ENCODE measurements around the gene TEX10. TPM values are rescaled to one million over a fixed set of nuclear protein-coding genes. Genes with fewer than 3 reads are reported as not detected.
A peak's percentile ranks its signal among the peaks of the same experiment; 100 is the strongest.

Gene TEX10
- total RNA-seq, 2 donors from 2014 or later, result 44.7 to 49.4 TPM

DNA sequence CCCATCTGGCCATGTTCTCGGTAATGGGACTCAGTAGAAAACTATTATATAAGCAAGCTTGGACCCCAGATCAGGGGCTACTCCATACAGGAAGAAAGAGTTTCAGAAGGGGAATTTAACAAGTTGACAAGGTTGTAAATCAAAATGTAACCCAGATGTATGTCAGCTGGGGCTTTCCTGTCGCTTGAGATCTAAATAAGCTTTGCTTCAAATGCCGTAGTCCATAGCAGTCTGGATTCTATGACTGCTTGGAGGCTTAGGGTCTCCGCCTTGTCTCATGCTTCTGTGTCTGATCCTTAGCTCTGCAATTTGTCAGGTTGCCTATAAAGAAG lies 70.4 kb downstream of the TEX10 start:
- peaks cover 10% of the 10 kb centered on the region for H3K9me3 Mint-ChIP-seq
- H3K4me3 ChIP-seq (ENCODE audit: low read length), result no peak overlapping the region
- H3K27me3 ChIP-seq (ENCODE audit: control insufficient read depth, insufficient read depth, low read length, poor library complexity, severe bottlenecking), result no peaks in the 10 kb centered on the region
- H3K4me1 ChIP-seq (ENCODE audit: control insufficient read depth, insufficient read depth, low read length), result no peaks in the 10 kb centered on the region
- H3K36me3 ChIP-seq (ENCODE audit: control insufficient read depth, insufficient read depth, low read length), result peaks cover 34% of the 10 kb centered on the region
- H3K27me3 Mint-ChIP-seq (ENCODE audit: insufficient read depth), result no peaks in the 10 kb centered on the region
- TF ChIP-seq, protein P1, sequence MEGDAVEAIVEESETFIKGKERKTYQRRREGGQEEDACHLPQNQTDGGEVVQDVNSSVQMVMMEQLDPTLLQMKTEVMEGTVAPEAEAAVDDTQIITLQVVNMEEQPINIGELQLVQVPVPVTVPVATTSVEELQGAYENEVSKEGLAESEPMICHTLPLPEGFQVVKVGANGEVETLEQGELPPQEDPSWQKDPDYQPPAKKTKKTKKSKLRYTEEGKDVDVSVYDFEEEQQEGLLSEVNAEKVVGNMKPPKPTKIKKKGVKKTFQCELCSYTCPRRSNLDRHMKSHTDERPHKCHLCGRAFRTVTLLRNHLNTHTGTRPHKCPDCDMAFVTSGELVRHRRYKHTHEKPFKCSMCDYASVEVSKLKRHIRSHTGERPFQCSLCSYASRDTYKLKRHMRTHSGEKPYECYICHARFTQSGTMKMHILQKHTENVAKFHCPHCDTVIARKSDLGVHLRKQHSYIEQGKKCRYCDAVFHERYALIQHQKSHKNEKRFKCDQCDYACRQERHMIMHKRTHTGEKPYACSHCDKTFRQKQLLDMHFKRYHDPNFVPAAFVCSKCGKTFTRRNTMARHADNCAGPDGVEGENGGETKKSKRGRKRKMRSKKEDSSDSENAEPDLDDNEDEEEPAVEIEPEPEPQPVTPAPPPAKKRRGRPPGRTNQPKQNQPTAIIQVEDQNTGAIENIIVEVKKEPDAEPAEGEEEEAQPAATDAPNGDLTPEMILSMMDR (conservative IDR thresholded peaks at IDR 0.05), result no peak
- no peak overlapping the region for H3K9ac ChIP-seq (ENCODE audit: extremely low read depth, low read length, poor library complexity, severe bottlenecking)
- no peak overlapping the region for H3K4me3 Mint-ChIP-seq
- peaks cover 41% of the 10 kb centered on the region for H3K36me3 Mint-ChIP-seq (ENCODE audit: low read depth)
- H3K27ac ChIP-seq (ENCODE audit: low read depth, low read length), result no peak overlapping the region
- H3K9me3 ChIP-seq (ENCODE audit: control insufficient read depth, low read length), result peaks cover 17% of the 10 kb centered on the region
- no peaks in the 10 kb centered on the region for H3K4me1 Mint-ChIP-seq
- H3K27ac Mint-ChIP-seq, result peak overlapping the region; percentile 13
- WGBS, 2 experiments (ENCODE audit: insufficient coverage in 1 of 2, insufficient read length in 1 of 2), result 92 to 95% methylated on average over 4 of the region's 4 CpGs
- DNase-seq, result no peak

DNA sequence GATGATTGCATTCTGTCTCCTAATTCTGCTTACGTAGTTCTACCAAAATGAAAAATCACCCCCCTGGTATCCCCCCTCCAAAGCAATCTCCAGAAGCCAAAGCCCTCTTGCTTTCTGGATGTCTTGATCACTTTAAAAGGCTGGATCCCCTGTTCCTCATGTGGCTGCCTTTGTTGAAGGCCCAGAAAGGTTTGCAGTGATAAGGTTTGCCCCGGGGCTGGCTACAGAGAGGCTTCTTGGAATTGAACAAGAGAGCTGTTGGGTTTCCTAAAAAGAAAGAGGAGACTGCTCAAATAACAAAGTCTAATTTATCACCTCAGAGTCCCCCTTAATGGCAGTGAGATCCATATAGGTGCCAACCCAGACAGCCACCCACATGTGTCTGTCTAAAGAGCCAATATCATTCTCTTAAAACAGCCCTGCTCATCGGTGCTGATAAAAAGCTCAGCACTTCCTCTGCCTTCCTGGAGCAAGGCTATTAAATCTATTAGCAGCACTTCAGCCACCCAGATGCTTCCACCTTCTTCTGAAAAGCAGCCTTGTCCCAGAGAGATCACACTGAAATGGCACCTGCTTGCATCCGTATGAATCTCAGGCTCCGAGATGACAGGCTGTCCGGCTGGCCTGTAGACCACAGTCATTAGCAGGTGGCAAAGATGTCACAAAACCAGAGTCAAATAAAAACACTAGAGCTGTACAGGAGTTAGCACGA lies 70.9 kb downstream of the TEX10 start:
- Mint-ChIP-seq H3K4me1 (no peaks in the 10 kb centered on the region), H3K27ac (peak overlapping the region; percentile 13), H3K9me3 (peaks cover 10% of the 10 kb centered on the region), H3K4me3 (no peak overlapping the region), H3K36me3 (ENCODE audit: low read depth) (peaks cover 41% of the 10 kb centered on the region), H3K27me3 (ENCODE audit: insufficient read depth) (no peaks in the 10 kb centered on the region)
- no peak overlapping the region for H3K9ac ChIP-seq (ENCODE audit: extremely low read depth, low read length, poor library complexity, severe bottlenecking)
- H3K27ac ChIP-seq (ENCODE audit: low read depth, low read length), result peak overlapping the region; percentile 8
- peaks cover 31% of the 10 kb centered on the region for H3K36me3 ChIP-seq (ENCODE audit: control insufficient read depth, insufficient read depth, low read length)
- H3K4me1 ChIP-seq (ENCODE audit: control insufficient read depth, insufficient read depth, low read length), result no peaks in the 10 kb centered on the region
- DNase-seq, result no peak
- TF ChIP-seq, protein P1 (conservative IDR thresholded peaks at IDR 0.05), result no peak
- 90 to 92% methylated on average over 6 to 7 of the region's 7 CpGs for WGBS, 2 experiments (ENCODE audit: insufficient coverage in 1 of 2, insufficient read length in 1 of 2)
- H3K4me3 ChIP-seq (ENCODE audit: low read length), result no peak overlapping the region
- peaks cover 17% of the 10 kb centered on the region for H3K9me3 ChIP-seq (ENCODE audit: control insufficient read depth, low read length)
- no peaks in the 10 kb centered on the region for H3K27me3 ChIP-seq (ENCODE audit: control insufficient read depth, insufficient read depth, low read length, poor library complexity, severe bottlenecking)

GRCh38 chr9:100281066-100281465 lies 71.7 kb downstream of the TEX10 start:
- WGBS, 2 experiments (ENCODE audit: insufficient coverage in 1 of 2, insufficient read length in 1 of 2), result 98 to 100% methylated on average over 1 to 2 of the region's 2 CpGs
- Histone ChIP-seq H3K4me1 (ENCODE audit: control insufficient read depth, insufficient read depth, low read length) (no peaks in the 10 kb centered on the region), H3K9ac (ENCODE audit: extremely low read depth, low read length, poor library complexity, severe bottlenecking) (no peak overlapping the region), H3K4me3 (ENCODE audit: low read length) (no peak overlapping the region), H3K27ac (ENCODE audit: low read depth, low read length) (no peak overlapping the region), H3K36me3 (ENCODE audit: control insufficient read depth, insufficient read depth, low read length) (peaks cover 28% of the 10 kb centered on the region), H3K9me3 (ENCODE audit: control insufficient read depth, low read length) (peaks cover 16% of the 10 kb centered on the region), H3K27me3 (ENCODE audit: control insufficient read depth, insufficient read depth, low read length, poor library complexity, severe bottlenecking) (no peaks in the 10 kb centered on the region)
- H3K9me3 Mint-ChIP-seq, result peaks cover 10% of the 10 kb centered on the region
- no peak for DNase-seq
- no peaks in the 10 kb centered on the region for H3K27me3 Mint-ChIP-seq (ENCODE audit: insufficient read depth)
- TF ChIP-seq, protein P1 (conservative IDR thresholded peaks at IDR 0.05), result no peak
- peaks cover 39% of the 10 kb centered on the region for H3K36me3 Mint-ChIP-seq (ENCODE audit: low read depth)
- H3K4me1 Mint-ChIP-seq, result no peaks in the 10 kb centered on the region
- H3K27ac Mint-ChIP-seq, result no peak overlapping the region
- H3K4me3 Mint-ChIP-seq, result no peak overlapping the region

Data from endodermal cell (in vitro differentiated cells).